Measurements from ENCODE around the gene CERS3.

The CERS3 gene

GRCh38 chr15:100526027-100526481 lies 2.7 kb downstream of the CERS3 start:
- DNase-seq: no peak

- no peak for DNase-seq
Measured at GRCh38 chr15:100525436-100525835, 3.3 kb downstream of the CERS3 start.

GRCh38 chr15:100524326-100524725 lies 4.4 kb downstream of the CERS3 start:
- DNase-seq: no peak

- no peak for DNase-seq
Measured at GRCh38 chr15:100521907-100522306, 6.8 kb downstream of the CERS3 start.

GRCh38 chr15:100520132-100520921 lies 8.4 kb downstream of the CERS3 start:
- peak; percentile 8 for DNase-seq

GRCh38 chr15:100517846-100518245 lies 10.9 kb downstream of the CERS3 start:
- DNase-seq: no peak

- DNase-seq: no peak
Measured at GRCh38 chr15:100516643-100517512, 11.9 kb downstream of the CERS3 start.

- DNase-seq: no peak
Measured at GRCh38 chr15:100515758-100516157, 13.0 kb downstream of the CERS3 start.

GRCh38 chr15:100508641-100509300 lies 20.0 kb downstream of the CERS3 start:
- no peak for DNase-seq

GRCh38 chr15:100502651-100503050 lies 26.1 kb downstream of the CERS3 start:
- DNase-seq: no peak

- no peak for DNase-seq
Measured at GRCh38 chr15:100501117-100501516, 27.6 kb downstream of the CERS3 start.

- no peak for DNase-seq
Measured at GRCh38 chr15:100500226-100500990, 28.3 kb downstream of the CERS3 start.

GRCh38 chr15:100495861-100496260 lies 32.9 kb downstream of the CERS3 start:
- DNase-seq: no peak

GRCh38 chr15:100493213-100493612 lies 35.5 kb downstream of the CERS3 start:
- DNase-seq: no peak

GRCh38 chr15:100484443-100484842 lies 44.3 kb downstream of the CERS3 start:
- DNase-seq: no peak

GRCh38 chr15:100483370-100483769 lies 45.4 kb downstream of the CERS3 start:
- DNase-seq: no peak

GRCh38 chr15:100476805-100477204 lies 51.9 kb downstream of the CERS3 start:
- no peak for DNase-seq

GRCh38 chr15:100472736-100473135 lies 56.0 kb downstream of the CERS3 start:
- no peak for DNase-seq

- no peak for DNase-seq
Measured at GRCh38 chr15:100471933-100472332, 56.8 kb downstream of the CERS3 start.

GRCh38 chr15:100468285-100468684 lies 60.5 kb downstream of the CERS3 start:
- no peak for DNase-seq

- DNase-seq: no peak
Measured at GRCh38 chr15:100466073-100466472, 62.7 kb downstream of the CERS3 start.

- DNase-seq: no peak
Measured at GRCh38 chr15:100464888-100465287, 63.9 kb downstream of the CERS3 start.

- DNase-seq: no peak
Measured at GRCh38 chr15:100464256-100464655, 64.5 kb downstream of the CERS3 start.
